Chondrocyte (in vitro differentiated cells): ENCODE measurements around the gene LRRC3B. TPM values are rescaled to one million over a fixed set of nuclear protein-coding genes. Genes with fewer than 3 reads are reported as not detected.

ENCODE experiments used
- DNase-seq: peaks from one replicate; pipeline ENCODE4 v3.0.0; 2021; ENCODE audit warnings: mixed read lengths, low spot score
- H3K27ac Mint-ChIP-seq: one replicate; pipeline ENCODE4 v1.8.0; 2021; ENCODE audit warnings: mild to moderate bottlenecking, moderate library complexity, mixed read lengths; ENCODE audit not compliant: unreplicated experiment
- H3K27me3 Mint-ChIP-seq: 2 replicates; pipeline ENCODE4 v1.8.0; 2021; ENCODE audit warnings: low read depth, mixed read lengths
- H3K36me3 Mint-ChIP-seq: 2 replicates; pipeline ENCODE4 v1.8.0; 2021; ENCODE audit warnings: low read depth, mixed read lengths
- H3K4me1 Mint-ChIP-seq: 2 replicates; pipeline ENCODE4 v1.8.0; 2021; ENCODE audit warnings: low read depth, mild to moderate bottlenecking, mixed read lengths
- H3K4me3 Mint-ChIP-seq: one replicate; pipeline ENCODE4 v1.8.0; 2021; ENCODE audit warnings: mild to moderate bottlenecking, moderate library complexity, mixed read lengths; ENCODE audit not compliant: unreplicated experiment
- H3K9me3 Mint-ChIP-seq: 2 replicates; pipeline ENCODE4 v1.8.0; 2021; ENCODE audit warnings: low read depth, mixed read lengths
- CTCF ChIP-seq: fragments of 200-600 bp; sonication (generic); IDR thresholded peaks from 2 replicates; pipeline ENCODE4 v1.5.0; 2021; ENCODE audit warnings: antibody characterized with exemption, mild to moderate bottlenecking, moderate library complexity
- total RNA-seq: library from RNA; stranded (reverse); gene quantifications from 3 replicates; pipeline ENCODE4 v1.2.1, GENCODE V29; 2021

The LRRC3B gene
- total RNA-seq, 1 donor from 2014 or later = not detected

- Mint-ChIP-seq H3K9me3 (peaks cover 3% of the 10 kb centered on the region), H3K27me3 (no peaks in the 10 kb centered on the region), H3K36me3 (no peaks in the 10 kb centered on the region), H3K4me3 (no peak overlapping the region), H3K27ac (no peak overlapping the region), H3K4me1 (no peaks in the 10 kb centered on the region)
- no peak for TF ChIP-seq CTCF
- DNase-seq = no peak
Observed at GRCh38 chr3:26715431-26715830, 92.9 kb downstream of the LRRC3B start.

- Mint-ChIP-seq H3K9me3 (peaks cover 3% of the 10 kb centered on the region), H3K36me3 (no peaks in the 10 kb centered on the region), H3K4me3 (no peak overlapping the region), H3K4me1 (no peaks in the 10 kb centered on the region), H3K27me3 (no peaks in the 10 kb centered on the region), H3K27ac (no peak overlapping the region)
- no peak for DNase-seq
- TF ChIP-seq CTCF = no peak
Observed at GRCh38 chr3:26718315-26718714, 95.7 kb downstream of the LRRC3B start.

- no peak for DNase-seq
- Mint-ChIP-seq H3K4me1 (no peaks in the 10 kb centered on the region), H3K27ac (no peak overlapping the region), H3K9me3 (peaks cover 3% of the 10 kb centered on the region), H3K4me3 (no peak overlapping the region), H3K27me3 (no peaks in the 10 kb centered on the region), H3K36me3 (no peaks in the 10 kb centered on the region)
- TF ChIP-seq CTCF = no peak
Observed at GRCh38 chr3:26719134-26719533, 96.6 kb downstream of the LRRC3B start.

DNA sequence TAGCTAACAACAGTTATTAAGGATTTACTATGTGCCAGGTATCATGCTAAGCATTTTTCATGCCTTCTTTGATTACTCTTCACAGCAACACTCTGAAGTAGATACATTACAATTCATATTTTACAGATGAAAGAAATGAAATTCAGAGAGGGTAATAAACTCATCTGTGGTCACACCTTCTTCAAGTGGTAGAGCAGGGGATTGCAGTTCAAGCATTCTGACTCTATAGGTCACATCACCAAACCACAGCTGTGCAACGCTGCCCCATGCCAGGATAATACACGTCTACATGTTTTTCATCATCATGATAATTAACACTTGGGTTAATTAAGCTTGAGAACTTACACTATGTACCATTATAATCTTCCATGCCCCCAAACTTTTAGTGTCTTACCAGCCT lies 98.5 kb downstream of the LRRC3B start:
- Mint-ChIP-seq H3K4me3 (no peak overlapping the region), H3K36me3 (no peaks in the 10 kb centered on the region), H3K27ac (no peak overlapping the region), H3K4me1 (no peaks in the 10 kb centered on the region), H3K9me3 (peaks cover under 1% of the 10 kb centered on the region), H3K27me3 (no peaks in the 10 kb centered on the region)
- TF ChIP-seq CTCF = no peak
- no peak for DNase-seq

DNA sequence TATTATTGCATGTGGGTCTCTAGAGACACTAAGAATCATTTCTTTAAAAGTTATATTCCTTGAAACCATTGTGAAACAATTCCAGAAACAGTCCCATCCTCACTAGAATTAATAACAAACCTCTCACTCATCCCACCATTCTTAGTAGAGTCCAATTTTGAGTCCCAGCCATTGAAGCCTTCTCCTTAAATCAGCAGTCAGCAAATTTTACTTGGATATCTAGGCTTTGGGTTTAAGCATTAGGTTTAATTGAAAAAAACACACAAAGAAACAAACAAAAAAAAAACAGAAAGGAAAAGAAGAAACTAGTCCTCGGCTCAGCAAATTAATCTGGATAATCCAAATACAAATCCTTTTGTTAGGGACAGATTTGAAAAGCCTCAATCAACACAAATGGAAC lies 109.3 kb downstream of the LRRC3B start:
- DNase-seq = no peak
- H3K27ac Mint-ChIP-seq = no peak overlapping the region
- no peaks in the 10 kb centered on the region for H3K36me3 Mint-ChIP-seq
- no peaks in the 10 kb centered on the region for H3K27me3 Mint-ChIP-seq
- peaks cover 6% of the 10 kb centered on the region for H3K9me3 Mint-ChIP-seq
- no peaks in the 10 kb centered on the region for H3K4me1 Mint-ChIP-seq
- no peak for TF ChIP-seq CTCF
- no peak overlapping the region for H3K4me3 Mint-ChIP-seq
